Measurements from ENCODE around the gene BCL2.

DNA sequence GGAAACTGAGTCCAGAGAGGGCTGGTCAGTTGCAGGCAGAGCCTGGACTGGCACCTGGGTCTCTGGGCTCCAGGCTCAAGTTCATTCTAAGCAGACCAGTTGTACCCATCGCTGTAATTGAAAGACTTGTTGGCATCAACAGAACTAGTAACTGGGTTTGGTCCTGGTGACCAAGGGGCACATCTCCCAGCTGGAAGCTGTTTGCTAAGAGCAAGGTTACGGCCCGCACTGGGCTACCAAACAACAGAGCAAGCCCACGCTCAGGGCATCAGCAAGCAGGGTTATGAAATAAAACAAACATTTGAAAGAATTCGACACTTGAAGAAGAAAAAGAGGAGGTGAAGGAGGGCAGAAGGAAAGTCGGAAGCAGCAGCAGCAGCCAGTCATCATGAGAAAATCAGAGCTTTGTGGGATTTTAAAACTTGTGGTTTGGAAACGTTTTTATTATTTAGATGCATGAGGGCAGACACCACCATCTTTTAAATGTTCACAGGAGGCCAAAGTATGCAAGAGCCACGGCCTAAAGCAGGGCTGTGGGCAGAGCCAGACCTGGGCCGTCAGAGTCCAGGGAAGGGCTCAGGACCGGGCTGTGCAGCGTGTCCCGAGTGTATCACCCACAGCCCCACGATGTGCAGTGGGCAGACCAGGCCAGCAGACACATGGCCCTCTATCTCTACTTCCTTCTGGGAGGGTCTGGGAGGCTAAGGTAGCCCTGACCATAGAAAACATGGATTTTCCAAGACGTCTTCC is 220.3 kb downstream of the BCL2 start:
- TF ChIP-seq TEAD4 (IDR thresholded peaks at IDR 0.05) (no peak), FOXM1 (IDR thresholded peaks at IDR 0.05; ENCODE audit: borderline replicate concordance, low read depth) (no peak)
- TF ChIP-seq, protein P1, sequence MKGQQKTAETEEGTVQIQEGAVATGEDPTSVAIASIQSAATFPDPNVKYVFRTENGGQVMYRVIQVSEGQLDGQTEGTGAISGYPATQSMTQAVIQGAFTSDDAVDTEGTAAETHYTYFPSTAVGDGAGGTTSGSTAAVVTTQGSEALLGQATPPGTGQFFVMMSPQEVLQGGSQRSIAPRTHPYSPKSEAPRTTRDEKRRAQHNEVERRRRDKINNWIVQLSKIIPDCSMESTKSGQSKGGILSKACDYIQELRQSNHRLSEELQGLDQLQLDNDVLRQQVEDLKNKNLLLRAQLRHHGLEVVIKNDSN (IDR thresholded peaks at IDR 0.05): no peak

All from Ishikawa (cell line).